HUES48 (cell line): ENCODE data around the gene MBP.

Source experiments
- H3K27ac ChIP-seq: one replicate; pipeline ENCODE4 v1.7.0; 2013; ENCODE audit warnings: low read depth, low read length, inconsistent platforms
- H3K27me3 ChIP-seq: 2 replicates; pipeline ENCODE4 v1.6.1; 2013; ENCODE audit warnings: mild to moderate bottlenecking, low read length; ENCODE audit not compliant: control insufficient read depth, insufficient read depth
- H3K36me3 ChIP-seq: 2 replicates; pipeline ENCODE4 v1.6.1; 2013; ENCODE audit warnings: low read length; ENCODE audit not compliant: control insufficient read depth, insufficient read depth
- H3K4me1 ChIP-seq: 2 replicates; pipeline ENCODE4 v1.6.1; 2013; ENCODE audit warnings: mild to moderate bottlenecking, low read length; ENCODE audit not compliant: control insufficient read depth, insufficient read depth
- H3K4me3 ChIP-seq: 2 replicates; pipeline ENCODE4 v1.5.1; 2013; ENCODE audit warnings: mild to moderate bottlenecking, low read depth, low read length
- H3K9ac ChIP-seq: 2 replicates; pipeline ENCODE4 v1.6.1; 2013; ENCODE audit warnings: mild to moderate bottlenecking, low read depth, low read length, moderate library complexity
- H3K9me3 ChIP-seq: 2 replicates; pipeline ENCODE4 v1.6.1; 2013; ENCODE audit warnings: low read length; ENCODE audit not compliant: control insufficient read depth, insufficient read depth

The MBP gene

GRCh38 chr18:76932026-76932819, 200.4 kb downstream of the MBP start:
- Histone ChIP-seq H3K4me1 (no peaks in the 10 kb centered on the region), H3K36me3 (peaks cover 52% of the 10 kb centered on the region), H3K9ac (no peak overlapping the region), H3K9me3 (no peaks in the 10 kb centered on the region), H3K4me3 (no peak overlapping the region), H3K27ac (no peak overlapping the region), H3K27me3 (no peaks in the 10 kb centered on the region)

- H3K36me3 ChIP-seq = peaks cover 53% of the 10 kb centered on the region
- H3K9me3 ChIP-seq = no peaks in the 10 kb centered on the region
- no peak overlapping the region for H3K27ac ChIP-seq
- H3K4me3 ChIP-seq = no peak overlapping the region
- no peaks in the 10 kb centered on the region for H3K4me1 ChIP-seq
- H3K27me3 ChIP-seq = no peaks in the 10 kb centered on the region
- no peak overlapping the region for H3K9ac ChIP-seq
These were observed 201.4 kb downstream of the MBP start for GRCh38 chr18:76931171-76931570.
